ENCODE data around the gene PEF1.

DNA sequence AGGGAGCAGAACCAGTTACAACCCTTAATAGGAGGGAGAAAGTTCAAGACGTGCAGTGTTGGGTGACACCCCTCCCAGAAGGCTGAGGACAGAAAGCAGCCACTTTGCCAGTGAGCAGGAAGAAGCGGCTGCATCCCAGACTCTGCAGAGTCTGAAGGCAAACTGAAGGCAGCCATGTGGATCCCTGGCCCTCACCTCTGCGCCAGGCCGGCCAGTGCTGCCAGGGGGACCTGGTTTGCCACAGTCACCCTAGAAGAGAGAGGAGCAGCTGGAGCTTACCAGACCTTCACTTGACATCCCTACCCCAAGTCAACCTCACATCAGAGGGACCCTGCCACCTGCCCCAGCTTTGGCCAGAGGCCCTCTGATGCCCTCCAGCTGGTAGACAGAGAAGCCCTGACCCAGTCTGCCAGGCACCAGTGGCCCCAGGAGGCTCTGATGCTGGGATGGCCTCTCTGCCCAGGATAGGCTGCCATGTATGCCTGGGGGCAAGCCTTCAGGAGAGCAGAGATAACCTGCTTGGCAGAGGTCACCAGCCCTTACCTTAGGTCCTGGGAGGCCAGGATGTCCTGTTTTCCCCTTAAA is 16.3 kb upstream of the PEF1 start:
- TF ChIP-seq, protein P1, sequence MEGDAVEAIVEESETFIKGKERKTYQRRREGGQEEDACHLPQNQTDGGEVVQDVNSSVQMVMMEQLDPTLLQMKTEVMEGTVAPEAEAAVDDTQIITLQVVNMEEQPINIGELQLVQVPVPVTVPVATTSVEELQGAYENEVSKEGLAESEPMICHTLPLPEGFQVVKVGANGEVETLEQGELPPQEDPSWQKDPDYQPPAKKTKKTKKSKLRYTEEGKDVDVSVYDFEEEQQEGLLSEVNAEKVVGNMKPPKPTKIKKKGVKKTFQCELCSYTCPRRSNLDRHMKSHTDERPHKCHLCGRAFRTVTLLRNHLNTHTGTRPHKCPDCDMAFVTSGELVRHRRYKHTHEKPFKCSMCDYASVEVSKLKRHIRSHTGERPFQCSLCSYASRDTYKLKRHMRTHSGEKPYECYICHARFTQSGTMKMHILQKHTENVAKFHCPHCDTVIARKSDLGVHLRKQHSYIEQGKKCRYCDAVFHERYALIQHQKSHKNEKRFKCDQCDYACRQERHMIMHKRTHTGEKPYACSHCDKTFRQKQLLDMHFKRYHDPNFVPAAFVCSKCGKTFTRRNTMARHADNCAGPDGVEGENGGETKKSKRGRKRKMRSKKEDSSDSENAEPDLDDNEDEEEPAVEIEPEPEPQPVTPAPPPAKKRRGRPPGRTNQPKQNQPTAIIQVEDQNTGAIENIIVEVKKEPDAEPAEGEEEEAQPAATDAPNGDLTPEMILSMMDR (optimal IDR thresholded peaks at IDR 0.05 in 1 of 3, IDR thresholded peaks at IDR 0.05 in 1 of 3, conservative IDR thresholded peaks at IDR 0.05 in 1 of 3; ENCODE audit: extremely low read depth in 1 of 3, insufficient read depth in 2 of 3, low read length in 3 of 3) = no peak
- no peak for TF ChIP-seq EZH2 (IDR thresholded peaks at IDR 0.05; ENCODE audit: low read length)

All from keratinocyte (primary cell).